ENCODE measurements around the gene ESRP2. TPM values are rescaled to one million over a fixed set of nuclear protein-coding genes. Genes with fewer than 3 reads are reported as not detected.

The ESRP2 gene
- total and polyA plus RNA-seq, 2 donors (not counting 3 experiments of a cell fraction or from before 2014, with no cell fraction given): 0.57 to 0.66 TPM

- dilution Hi-C loops (cut with MboI; ENCODE audit: extremely low pct_ligation_motif_present, low sequenced_read_pairs) (no loop called here), intact Hi-C loops (cut with micrococcal nuclease) (no loop called here)
- FAIRE-seq (no peak), DNase-seq (ENCODE audit: low read depth, low spot score) (no peak)
- H3K9me3 ChIP-seq (replicated peaks; ENCODE audit: control insufficient read depth, insufficient read depth, low read length): no peaks in the 10 kb centered on the region
- TF ChIP-seq JUN (IDR thresholded peaks at IDR 0.05; ENCODE audit: borderline replicate concordance, insufficient read depth, insufficient read length, low read depth): no peak
- H3K36me3 ChIP-seq (ENCODE audit: control insufficient read depth in 2 of 2, extremely low read depth in 1 of 2, insufficient read depth in 2 of 2, low read length in 2 of 2): peaks cover 0 to 26% of the 10 kb centered on the region in 2 experiments
- no peaks in the 10 kb centered on the region for H3K27me3 ChIP-seq (ENCODE audit: control insufficient read depth in 2 of 2, insufficient read depth in 2 of 2, low read length in 2 of 2)
- no peaks in the 10 kb centered on the region for H3K4me1 ChIP-seq (ENCODE audit: control insufficient read depth, extremely low read depth, insufficient read depth, low read length)
- no peaks in the 10 kb centered on the region for H3K9me1 ChIP-seq (replicated peaks; ENCODE audit: control insufficient read depth, extremely low read depth, insufficient read depth, low read length)
- no TSS peak for BruUV-seq (replicated peaks)
- no peak overlapping the region for H3K27ac ChIP-seq (ENCODE audit: insufficient read depth, low read depth, low read length)
- H3K9ac ChIP-seq (replicated peaks; ENCODE audit: extremely low read depth, insufficient read depth, low read length): no peak overlapping the region
- peaks cover 56% of the 10 kb centered on the region for H3K79me2 ChIP-seq (ENCODE audit: control insufficient read depth, insufficient read depth, low read length)
- ChIA-PET CTCF (interaction anchor here (1.2 to 2.1 kb wide), 3 partner anchors 12 to 53 kb away, joined by 3 to 4 read pairs (median 3); no protein-coding TSS in a partner anchor), POLR2A (no interaction called here)
- no peak overlapping the region for H2AFZ ChIP-seq (ENCODE audit: low read depth, low read length)
- no peak overlapping the region for H3K4me3 ChIP-seq (replicated peaks in 1 of 3; ENCODE audit: insufficient read depth in 1 of 3, low read depth in 1 of 3, low read length in 3 of 3)
- H3K4me2 ChIP-seq (ENCODE audit: insufficient read depth, low read length): no peak overlapping the region
- H4K20me1 ChIP-seq (replicated peaks; ENCODE audit: control insufficient read depth, extremely low read depth, insufficient read depth, low read length): no peaks in the 10 kb centered on the region
These were observed 40.3 kb upstream of the ESRP2 start for GRCh38 chr16:68276223-68276622.

- DNase-seq (ENCODE audit: low read depth, low spot score) (no peak), FAIRE-seq (no peak)
- Histone ChIP-seq H3K9me3 (replicated peaks; ENCODE audit: control insufficient read depth, insufficient read depth, low read length) (no peaks in the 10 kb centered on the region), H3K4me1 (ENCODE audit: control insufficient read depth, extremely low read depth, insufficient read depth, low read length) (no peaks in the 10 kb centered on the region), H3K4me2 (ENCODE audit: insufficient read depth, low read length) (no peak overlapping the region), H3K27ac (ENCODE audit: insufficient read depth, low read depth, low read length) (no peak overlapping the region), H2AFZ (ENCODE audit: low read depth, low read length) (no peak overlapping the region), H3K79me2 (ENCODE audit: control insufficient read depth, insufficient read depth, low read length) (peaks cover 59% of the 10 kb centered on the region), H3K36me3 (ENCODE audit: control insufficient read depth in 2 of 2, extremely low read depth in 1 of 2, insufficient read depth in 2 of 2, low read length in 2 of 2) (peaks cover 0 to 26% of the 10 kb centered on the region in 2 experiments), H3K9me1 (replicated peaks; ENCODE audit: control insufficient read depth, extremely low read depth, insufficient read depth, low read length) (no peaks in the 10 kb centered on the region), H3K27me3 (ENCODE audit: control insufficient read depth in 2 of 2, insufficient read depth in 2 of 2, low read length in 2 of 2) (no peaks in the 10 kb centered on the region), H4K20me1 (replicated peaks; ENCODE audit: control insufficient read depth, extremely low read depth, insufficient read depth, low read length) (no peaks in the 10 kb centered on the region), H3K9ac (replicated peaks; ENCODE audit: extremely low read depth, insufficient read depth, low read length) (no peak overlapping the region), H3K4me3 (replicated peaks in 1 of 3; ENCODE audit: insufficient read depth in 1 of 3, low read depth in 1 of 3, low read length in 3 of 3) (no peak overlapping the region)
- dilution Hi-C loops (cut with MboI; ENCODE audit: extremely low pct_ligation_motif_present, low sequenced_read_pairs) (no loop called here), intact Hi-C loops (cut with micrococcal nuclease) (no loop called here)
- ChIA-PET POLR2A (no interaction called here), CTCF (interaction anchor here (1.2 to 2.1 kb wide), 3 partner anchors 12 to 53 kb away, joined by 3 to 4 read pairs (median 3); no protein-coding TSS in a partner anchor)
- TF ChIP-seq JUN (IDR thresholded peaks at IDR 0.05; ENCODE audit: borderline replicate concordance, insufficient read depth, insufficient read length, low read depth) (no peak), POLR2AphosphoS5 (IDR thresholded peaks at IDR 0.05; ENCODE audit: insufficient read depth, low read depth, low read length) (no peak), MYC (IDR thresholded peaks at IDR 0.05; ENCODE audit: low read depth, low read length) (no peak), MAX (IDR thresholded peaks at IDR 0.05; ENCODE audit: insufficient read depth, insufficient read length) (no peak), POLR2A (IDR thresholded peaks at IDR 0.05; ENCODE audit: low read depth, low read length) (no peak), GATA2 (IDR thresholded peaks at IDR 0.05; ENCODE audit: insufficient read depth, insufficient read length, low read depth, low read length) (no peak), EZH2 (IDR thresholded peaks at IDR 0.05; ENCODE audit: borderline replicate concordance, low read depth, low read length, severe bottlenecking) (no peak), FOS (IDR thresholded peaks at IDR 0.05; ENCODE audit: borderline replicate concordance, insufficient read depth, low read length) (no peak), CTCF (IDR thresholded peaks at IDR 0.05; ENCODE audit: extremely low read depth in 1 of 2, insufficient read depth in 1 of 2, low read depth in 1 of 2, low read length in 2 of 2) (no peak)
- TSS peak; percentile 2 for BruUV-seq (replicated peaks)
These were observed 39.8 kb upstream of the ESRP2 start for GRCh38 chr16:68275611-68276191.
